Measurements from ENCODE around the gene HERC3.

DNA sequence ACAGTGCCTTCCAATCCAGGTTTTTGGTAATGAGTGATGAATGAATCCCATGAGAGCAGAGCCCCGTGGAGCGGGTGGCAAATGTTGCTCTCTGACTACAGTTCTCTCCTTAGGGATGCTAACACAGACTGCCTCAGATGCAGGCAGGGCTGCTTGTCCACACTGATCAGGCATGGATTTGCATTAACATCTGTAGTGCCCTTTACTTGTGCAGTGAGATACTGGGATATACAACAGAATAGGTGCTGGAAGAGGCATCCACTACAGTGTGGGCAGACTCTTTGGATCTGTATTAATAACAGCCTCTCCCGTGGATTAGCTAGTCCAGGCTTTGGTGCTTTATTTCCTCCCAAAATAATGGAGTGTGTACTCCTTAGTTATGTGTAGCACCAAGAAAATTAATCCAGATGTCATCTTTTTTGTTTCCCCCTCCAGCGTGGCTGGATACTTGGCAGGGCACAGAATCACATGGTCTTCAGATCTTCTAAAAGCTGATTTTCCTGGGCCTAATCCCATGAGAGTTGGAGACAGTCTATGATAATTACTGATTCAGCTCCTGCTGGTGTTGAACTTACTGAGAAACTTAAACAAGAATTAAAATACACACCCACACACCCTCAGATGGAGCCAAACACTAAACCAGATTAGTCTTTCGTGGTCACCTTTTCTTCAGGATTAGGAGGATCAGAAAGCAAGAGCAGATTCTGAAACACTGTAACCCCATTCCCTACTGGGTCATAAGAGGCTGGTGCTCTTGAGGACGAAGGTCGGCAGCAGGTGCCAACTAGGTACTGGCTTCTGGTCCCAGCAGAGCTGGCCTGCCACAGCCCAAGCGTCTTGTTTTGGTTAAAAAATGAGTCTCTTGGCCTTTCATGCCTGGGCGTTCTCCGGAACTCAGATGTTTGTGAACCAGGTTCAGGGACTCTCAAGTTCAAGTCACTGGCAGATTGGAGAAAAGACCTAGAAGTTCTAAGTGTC lies 128.5 kb downstream of the HERC3 start:
- TF ChIP-seq CTCF (IDR thresholded peaks at IDR 0.05; ENCODE audit: low read length) (no peak), EZH2 (IDR thresholded peaks at IDR 0.05; ENCODE audit: borderline replicate concordance, low read length) (no peak)
